IMR-90 (cell line): Measurements from ENCODE around the gene SYNPO2L.

Source experiments
- CHD1 ChIP-seq: IDR thresholded peaks from 2 replicates; pipeline ENCODE4 v1.6.1; 2012; ENCODE audit warnings: low read depth, low read length, improper control_type of control experiment
- POLR2A ChIP-seq: IDR thresholded peaks from 2 replicates; pipeline ENCODE4 v1.6.1; 2012; ENCODE audit warnings: mild to moderate bottlenecking, low read depth, low read length
- TF ChIP-seq, protein P1 (sequence below): conservative IDR thresholded peaks from 2 replicates; pipeline ENCODE4 v1.5.1; 2012; ENCODE audit warnings: mild to moderate bottlenecking, low read depth, low read length, improper control_type of control experiment
- TF ChIP-seq, protein P2 (sequence below): fragments of 150-350 bp; IDR thresholded peaks from 2 replicates; pipeline ENCODE4 v1.6.1; 2017; ENCODE audit warnings: mild to moderate bottlenecking, antibody characterized with exemption, low read length, low read depth

- TF ChIP-seq, protein P1, sequence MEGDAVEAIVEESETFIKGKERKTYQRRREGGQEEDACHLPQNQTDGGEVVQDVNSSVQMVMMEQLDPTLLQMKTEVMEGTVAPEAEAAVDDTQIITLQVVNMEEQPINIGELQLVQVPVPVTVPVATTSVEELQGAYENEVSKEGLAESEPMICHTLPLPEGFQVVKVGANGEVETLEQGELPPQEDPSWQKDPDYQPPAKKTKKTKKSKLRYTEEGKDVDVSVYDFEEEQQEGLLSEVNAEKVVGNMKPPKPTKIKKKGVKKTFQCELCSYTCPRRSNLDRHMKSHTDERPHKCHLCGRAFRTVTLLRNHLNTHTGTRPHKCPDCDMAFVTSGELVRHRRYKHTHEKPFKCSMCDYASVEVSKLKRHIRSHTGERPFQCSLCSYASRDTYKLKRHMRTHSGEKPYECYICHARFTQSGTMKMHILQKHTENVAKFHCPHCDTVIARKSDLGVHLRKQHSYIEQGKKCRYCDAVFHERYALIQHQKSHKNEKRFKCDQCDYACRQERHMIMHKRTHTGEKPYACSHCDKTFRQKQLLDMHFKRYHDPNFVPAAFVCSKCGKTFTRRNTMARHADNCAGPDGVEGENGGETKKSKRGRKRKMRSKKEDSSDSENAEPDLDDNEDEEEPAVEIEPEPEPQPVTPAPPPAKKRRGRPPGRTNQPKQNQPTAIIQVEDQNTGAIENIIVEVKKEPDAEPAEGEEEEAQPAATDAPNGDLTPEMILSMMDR: no peak
- TF ChIP-seq, protein P2, sequence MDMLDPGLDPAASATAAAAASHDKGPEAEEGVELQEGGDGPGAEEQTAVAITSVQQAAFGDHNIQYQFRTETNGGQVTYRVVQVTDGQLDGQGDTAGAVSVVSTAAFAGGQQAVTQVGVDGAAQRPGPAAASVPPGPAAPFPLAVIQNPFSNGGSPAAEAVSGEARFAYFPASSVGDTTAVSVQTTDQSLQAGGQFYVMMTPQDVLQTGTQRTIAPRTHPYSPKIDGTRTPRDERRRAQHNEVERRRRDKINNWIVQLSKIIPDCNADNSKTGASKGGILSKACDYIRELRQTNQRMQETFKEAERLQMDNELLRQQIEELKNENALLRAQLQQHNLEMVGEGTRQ: no peak
- TF ChIP-seq CHD1 (no peak), POLR2A (no peak)
Observed at GRCh38 chr10:73628405-73628804, 27.4 kb downstream of the SYNPO2L start.
